CD4-positive, alpha-beta T cell treated with Interleukin-15 for 1 hour (primary cell): Measurements from ENCODE around the gene IQGAP1.
"Not testable (repeated sequence)": the region's sequence is repeated elsewhere in the genome, so short reads cannot be mapped to it uniquely, and the experiment has no call there.

Experiments used
- DNase-seq: peaks from one replicate; pipeline ENCODE4 v3.0.0-alpha.2; 2020

Gene IQGAP1

GRCh38 chr15:90489514-90489913, 101.5 kb downstream of the IQGAP1 start:
- no peak for DNase-seq

- DNase-seq, result no peak
Observed at GRCh38 chr15:90489944-90490343, 101.9 kb downstream of the IQGAP1 start.

DNA sequence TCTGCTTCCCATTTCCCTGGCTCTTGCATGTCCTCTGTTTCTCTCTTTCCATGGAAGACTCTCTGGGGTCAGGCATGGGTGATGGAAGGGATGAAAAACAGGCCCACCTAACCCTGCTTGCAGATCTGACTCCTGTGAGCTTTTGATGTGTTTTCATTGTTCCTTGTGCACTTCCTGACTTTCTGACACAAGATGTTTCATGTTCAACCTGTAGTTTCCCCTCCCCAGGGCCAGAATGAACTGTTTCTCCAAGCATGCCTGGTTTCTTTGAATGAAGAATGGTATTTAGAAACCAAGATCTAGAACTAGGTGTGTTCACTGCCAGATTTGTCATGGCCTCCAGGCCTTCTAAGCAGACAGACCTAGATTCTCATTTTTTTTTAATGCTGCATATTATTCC, 105.6 kb downstream of the IQGAP1 start:
- DNase-seq, result no peak

DNA sequence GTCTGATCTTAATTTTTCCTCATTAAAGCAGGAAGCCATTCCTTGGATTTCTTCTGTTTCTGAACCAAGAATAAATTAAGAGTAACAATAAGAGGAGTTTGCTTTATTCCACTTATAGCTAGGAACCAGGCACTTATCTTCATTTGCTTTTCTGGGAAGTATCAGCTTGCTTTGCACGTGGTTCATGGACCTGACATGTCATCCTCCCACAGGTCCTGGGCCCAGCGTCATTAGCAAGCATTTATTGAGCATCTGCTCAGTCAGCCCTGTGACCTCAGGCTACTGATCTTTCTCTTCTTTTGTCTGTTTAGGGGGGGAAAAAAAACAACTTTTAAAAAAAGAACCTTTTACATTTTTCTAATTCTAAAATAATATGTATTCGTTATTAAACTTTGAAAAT, 107.0 kb downstream of the IQGAP1 start:
- DNase-seq, result no peak

- no peak for DNase-seq
Observed at GRCh38 chr15:90496791-90497190, 108.7 kb downstream of the IQGAP1 start.

DNA sequence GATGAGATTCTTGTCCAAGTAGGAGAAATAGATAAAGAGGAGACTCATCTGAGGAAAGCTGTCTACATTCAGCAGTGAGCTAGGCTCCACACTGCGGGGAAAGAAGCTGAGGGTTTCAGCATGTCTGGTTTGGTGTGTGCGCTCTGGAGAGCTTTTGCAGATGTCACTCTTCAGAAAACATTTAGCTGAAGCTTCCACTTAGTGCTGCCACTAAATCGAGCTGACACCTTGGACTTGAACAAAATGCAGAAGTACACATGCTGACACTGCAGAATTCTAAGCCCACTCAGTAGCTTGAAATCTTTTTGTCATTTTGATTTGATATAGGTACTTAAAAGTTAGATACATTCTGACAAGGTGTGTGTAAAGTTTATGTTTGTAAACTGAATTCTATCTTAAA, 109.3 kb downstream of the IQGAP1 start:
- no peak for DNase-seq

- no peak for DNase-seq
Observed at GRCh38 chr15:90497912-90498311, 109.9 kb downstream of the IQGAP1 start.

- no peak for DNase-seq
Observed at GRCh38 chr15:90500171-90500570, 112.1 kb downstream of the IQGAP1 start.

- no peak for DNase-seq
Observed at GRCh38 chr15:90501898-90502297, 113.9 kb downstream of the IQGAP1 start.

GRCh38 chr15:90510781-90511180, 122.7 kb downstream of the IQGAP1 start:
- DNase-seq, result not testable (repeated sequence)

DNA sequence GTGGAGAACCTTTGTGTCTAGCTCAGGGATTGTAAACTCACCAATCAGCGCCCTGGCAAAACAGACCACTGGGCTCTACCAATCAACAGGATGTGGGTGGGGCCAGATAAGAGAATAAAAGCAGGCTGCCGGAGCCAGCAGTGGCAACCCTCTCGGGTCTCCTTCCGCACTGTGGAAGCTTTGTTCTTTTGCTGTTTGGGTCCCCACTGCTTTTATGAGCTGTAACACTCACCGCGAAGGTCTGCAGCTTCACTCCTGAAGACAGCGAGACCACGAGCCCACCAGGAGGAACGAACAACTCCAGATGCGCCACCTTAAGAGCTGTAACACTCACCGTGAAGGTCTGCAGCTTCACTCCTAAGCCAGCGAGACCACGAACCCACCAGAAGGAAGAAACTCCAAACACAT, 123.2 kb downstream of the IQGAP1 start:
- DNase-seq, result not testable (repeated sequence)

DNA sequence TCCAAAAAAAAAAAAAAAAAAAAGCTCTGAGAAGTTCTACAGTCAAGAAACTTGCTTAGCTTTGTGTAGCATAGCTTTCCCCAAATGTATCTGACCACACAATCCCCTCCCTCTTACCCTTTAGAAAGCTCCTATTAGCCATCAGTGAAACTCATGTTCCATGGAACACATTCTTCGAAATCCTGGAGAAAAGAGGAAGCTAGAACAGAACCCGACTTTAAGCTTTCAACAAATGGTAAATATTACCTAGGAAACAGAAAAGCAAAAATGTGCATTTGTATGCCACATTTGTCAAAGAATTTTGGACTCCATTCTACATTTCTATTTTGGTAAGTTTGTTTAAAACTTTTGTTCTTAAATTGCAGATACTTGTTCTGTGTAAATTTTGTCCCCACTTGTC, 124.2 kb downstream of the IQGAP1 start:
- no peak for DNase-seq

DNA sequence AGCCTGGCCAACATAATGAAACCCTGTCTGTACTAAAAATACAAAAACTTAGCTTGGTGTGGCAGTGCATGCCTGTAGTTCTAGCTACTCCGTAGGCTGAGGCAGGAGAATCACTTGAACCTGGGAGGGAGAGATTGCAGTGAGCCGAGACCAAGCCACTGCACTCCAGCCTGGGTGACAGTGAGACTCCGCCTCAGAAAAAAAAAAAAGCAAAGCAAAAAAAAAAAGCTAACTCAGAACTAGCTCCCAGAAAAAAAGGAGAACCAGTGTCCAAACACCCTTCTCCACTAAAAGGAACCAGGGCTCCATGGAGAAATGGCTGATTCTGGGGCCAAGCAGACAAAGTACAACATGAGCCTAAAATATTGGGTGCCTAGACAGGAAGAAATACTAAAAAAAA, 124.9 kb downstream of the IQGAP1 start:
- no peak for DNase-seq

- no peak for DNase-seq
Observed at GRCh38 chr15:90513448-90513847, 125.4 kb downstream of the IQGAP1 start.

- not testable (repeated sequence) for DNase-seq
Observed at GRCh38 chr15:90513893-90514292, 125.9 kb downstream of the IQGAP1 start.

- DNase-seq, result no peak
Observed at GRCh38 chr15:90519688-90520087, 131.6 kb downstream of the IQGAP1 start.

DNA sequence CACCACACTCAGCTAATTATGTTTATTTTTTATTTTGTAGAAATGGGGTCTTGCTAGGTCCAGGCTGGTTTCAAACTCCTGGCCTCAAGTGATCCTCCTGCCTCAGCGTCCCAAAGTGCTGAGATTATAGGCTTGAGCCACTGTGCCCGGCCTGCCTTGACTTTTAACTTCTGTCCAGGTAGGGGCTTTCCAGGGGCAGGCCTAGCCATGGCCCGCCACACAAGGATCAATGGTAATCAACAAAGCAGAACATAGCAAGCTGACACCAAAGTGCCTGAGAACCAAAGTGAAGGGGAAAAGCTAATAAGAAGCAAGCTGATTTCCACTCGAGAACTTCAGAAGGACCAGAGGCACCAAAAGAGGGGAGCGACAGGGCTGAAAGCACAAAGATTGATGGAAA, 132.3 kb downstream of the IQGAP1 start:
- no peak for DNase-seq

DNA sequence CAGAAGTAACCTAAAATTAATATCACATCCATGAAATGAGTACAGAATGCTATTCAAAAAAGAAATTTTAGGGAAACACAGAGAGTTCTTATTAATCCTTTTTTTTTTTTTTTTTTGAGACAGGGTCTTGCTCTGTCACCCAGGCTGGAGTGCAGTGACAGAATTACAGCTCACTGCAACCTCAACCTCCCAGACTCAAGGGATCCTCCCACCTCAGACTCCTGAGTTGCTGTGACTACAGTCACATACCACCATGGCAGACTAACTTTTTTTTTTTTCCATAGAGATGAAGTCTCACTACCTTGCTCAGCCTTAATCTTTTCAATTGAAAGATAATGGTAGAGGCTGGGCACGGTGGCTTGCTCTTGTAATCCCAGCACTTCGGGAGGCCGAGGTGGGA, 135.3 kb downstream of the IQGAP1 start:
- DNase-seq, result no peak

DNA sequence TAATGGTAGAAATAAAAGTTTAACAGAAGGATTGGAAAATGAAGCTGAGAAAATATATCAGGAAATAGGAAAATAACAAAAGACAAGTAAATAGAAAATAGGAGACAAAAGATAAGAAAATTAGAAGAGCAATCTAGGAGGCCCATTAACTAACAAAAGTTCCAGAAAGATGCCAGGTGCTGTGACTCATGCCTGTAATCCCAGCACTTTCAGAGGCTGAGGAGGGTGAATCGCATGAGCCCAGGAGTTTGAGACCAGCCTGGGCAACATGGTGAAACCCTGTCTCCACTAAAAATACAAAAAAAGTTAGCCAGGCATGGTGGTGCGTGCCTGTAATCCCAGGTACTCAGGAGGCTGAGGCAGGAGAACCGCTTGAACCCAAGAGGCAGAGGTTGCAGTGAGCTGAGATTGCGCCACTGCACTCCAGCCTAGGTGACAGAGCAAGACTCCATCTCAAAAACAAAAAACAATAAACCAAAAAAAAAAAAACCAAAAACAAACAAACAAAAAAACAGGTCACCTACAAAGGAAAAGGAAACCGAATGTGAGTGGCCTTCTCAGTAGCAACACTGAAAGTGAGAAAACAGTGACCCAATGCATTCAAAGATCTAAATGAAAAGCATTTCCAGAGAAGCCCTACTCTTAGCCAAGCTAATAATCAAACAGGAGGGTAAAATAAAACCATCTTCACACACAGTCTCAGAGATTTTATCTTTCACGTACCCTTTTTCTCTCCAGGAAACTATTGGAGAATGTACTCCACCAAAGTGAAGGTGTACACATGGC, 136.2 kb downstream of the IQGAP1 start:
- DNase-seq, result not testable (repeated sequence)

DNA sequence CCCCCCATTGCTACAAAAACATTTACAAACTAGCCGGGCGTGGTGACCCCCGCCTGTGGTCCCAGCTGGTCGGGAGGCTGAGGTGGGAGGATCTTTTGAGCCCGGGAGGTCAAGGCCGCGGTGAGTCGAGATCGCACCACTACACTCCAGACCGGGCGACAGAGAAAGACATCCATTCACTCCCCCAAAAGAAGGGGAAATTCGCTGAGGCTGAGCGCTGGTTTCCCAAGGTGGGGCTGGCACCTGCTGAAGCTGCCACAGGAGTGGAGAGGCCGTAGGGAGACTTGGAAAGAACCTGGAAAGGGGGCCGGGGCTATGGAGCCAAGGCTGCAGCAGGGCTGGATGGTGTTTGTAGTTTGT, 140.9 kb downstream of the IQGAP1 start:
- no peak for DNase-seq

DNA sequence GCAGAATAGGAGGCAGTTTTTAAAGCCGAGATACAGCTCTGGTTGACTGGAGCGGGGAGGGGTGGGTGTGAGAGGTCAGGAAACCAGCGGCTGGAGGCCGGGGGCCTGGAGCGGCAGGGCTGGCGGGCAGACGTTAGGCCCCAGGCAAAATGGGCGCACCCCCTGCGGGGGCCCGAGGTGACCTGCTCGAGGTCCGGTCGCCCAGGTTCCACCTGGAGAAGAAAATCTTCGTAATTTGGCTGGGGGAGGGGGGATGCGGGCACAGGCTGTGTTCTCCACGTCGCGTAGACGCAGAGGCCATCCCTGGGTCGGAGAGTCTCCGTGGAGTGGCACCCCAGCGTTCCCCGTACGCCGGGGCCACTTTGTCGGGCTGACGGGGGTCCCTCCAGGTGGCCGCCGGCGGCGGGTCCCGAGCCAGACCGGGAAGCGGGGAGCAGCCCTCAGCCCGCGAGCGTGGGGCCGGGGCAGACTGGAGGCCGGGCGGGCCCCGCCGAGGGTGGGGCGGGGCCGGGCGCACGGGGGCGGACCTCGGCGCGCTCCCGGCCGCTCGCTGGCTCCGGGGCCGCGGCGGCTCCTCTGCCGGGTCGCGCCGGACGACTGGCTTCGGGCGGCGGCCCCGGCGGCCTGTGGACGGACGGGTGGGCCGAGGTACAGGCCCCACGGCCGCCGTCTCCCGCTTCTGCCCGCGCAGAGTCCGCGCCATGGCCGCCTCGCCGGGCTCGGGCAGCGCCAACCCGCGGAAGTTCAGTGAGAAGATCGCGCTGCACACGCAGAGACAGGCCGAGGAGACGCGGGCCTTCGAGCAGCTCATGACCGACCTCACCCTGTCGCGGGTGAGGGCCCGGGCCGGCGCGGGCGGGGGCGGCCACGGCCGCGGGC, 141.6 kb downstream of the IQGAP1 start, which contains the start of gene CRTC3:
TSS of gene CRTC3 (plus strand) at position 553 of the 879 bp plus-strand sequence. CDS start at position 702, 149 bp downstream.
- peak; percentile 58 for DNase-seq

- peak; percentile 42 for DNase-seq
Observed at GRCh38 chr15:90530250-90531051, 142.4 kb downstream of the IQGAP1 start.

GRCh38 chr15:90531147-90531546, 143.1 kb downstream of the IQGAP1 start:
- DNase-seq, result no peak
